Body of pancreas (tissue), 4 donors: ENCODE measurements around the gene ODAD4. TPM values are rescaled to one million over a fixed set of nuclear protein-coding genes. Genes with fewer than 3 reads are reported as not detected.
"Not testable (repeated sequence)": the region's sequence is repeated elsewhere in the genome, so short reads cannot be mapped to it uniquely, and the experiment has no call there.

Experiments used
- ATAC-seq: fragments of 150-250 bp; one replicate; pipeline ENCODE4 v1.9.1; 2016
- DNase-seq, 4 donors: peaks; one replicate each; pipeline ENCODE4 v3.0.0-alpha.2; 2019
- H3K27ac ChIP-seq, 4 donors: fragments of 200-600 bp; sonication (generic); 1 replicate in 3 of 4; 2 replicates in 1 of 4; pipeline versions ENCODE4 v1.5.1 to v1.6.1; 2016 to 2019; ENCODE audit warnings: mild to moderate bottlenecking in 1 of 4, mixed read lengths in 1 of 4, moderate library complexity in 1 of 4
- H3K27me3 ChIP-seq, 2 donors: fragments of 200-600 bp; sonication (generic); one replicate each; pipeline ENCODE4 v1.6.0; 2016; ENCODE audit warnings: mild to moderate bottlenecking in 1 of 2
- H3K36me3 ChIP-seq, 2 donors: fragments of 200-600 bp; sonication (generic); replicated peaks in 1 of 2; 2 replicates each; pipeline ENCODE4 v1.5.1; 2016; ENCODE audit warnings: low read depth in 2 of 2; ENCODE audit not compliant: insufficient read depth in 1 of 2
- H3K4me1 ChIP-seq: fragments of 200-600 bp; sonication (generic); one replicate; pipeline ENCODE4 v1.6.0; 2016
- H3K4me3 ChIP-seq, 2 donors: fragments of 200-600 bp; sonication (generic); 1 replicate in 1 of 2; 2 replicates in 1 of 2; pipeline ENCODE4 v1.5.1; 2016 to 2019
- H3K9me3 ChIP-seq, 3 donors: fragments of 200-600 bp; sonication (generic); 1 replicate in 2 of 3; 2 replicates in 1 of 3; pipeline ENCODE4 v1.5.1; 2016
- CTCF ChIP-seq, 7 experiments: fragments of 450-650 bp in 4 of 7; fragments of 200-600 bp in 3 of 7; sonication (generic) in 3 of 7; IDR thresholded peaks; one replicate each; pipeline ENCODE4 v1.5.1; 2016 to 2019; ENCODE audit warnings: antibody characterized with exemption in 7 of 7
- POLR2A ChIP-seq, 3 donors: fragments of 450-650 bp; IDR thresholded peaks; one replicate each; pipeline ENCODE4 v1.6.1; 2016; ENCODE audit warnings: antibody characterized with exemption in 3 of 3, mild to moderate bottlenecking in 2 of 3
- WGBS, 2 donors: methylation state at CpG; one replicate each; pipeline ENCODE4 v1.1.5; 2017; 5-methylcytosine and 5-hydroxymethylcytosine counted together
- intact Hi-C: fragments of 100-400 bp; cut with DNase I; formaldehyde crosslinking; loops from one replicate; pipeline ENCODE4 v1.15.1; 2023
- total RNA-seq, 2 donors: library from RNA; depleted of rRNA; stranded (reverse); fragments of >200 nt; gene quantifications; one replicate each; pipeline ENCODE4 v1.1.0, GENCODE V29; 2016

ODAD4 gene
- total RNA-seq, 2 donors from 2014 or later: 0.26 to 0.66 TPM

GRCh38 chr17:42002792-42003301, 72.4 kb downstream of the ODAD4 start:
- DNase-seq: no peak
- intact Hi-C loops: no loop called here
- peaks cover 11% of the 10 kb centered on the region for H3K4me1 ChIP-seq
- H3K9me3 ChIP-seq: no peaks in the 10 kb centered on the region
- H3K4me3 ChIP-seq: no peak overlapping the region
- TF ChIP-seq CTCF (IDR thresholded peaks at IDR 0.05) (no peak), POLR2A (IDR thresholded peaks at IDR 0.05) (no peak)
- peaks cover 5 to 7% of the 10 kb centered on the region in 2 donors for H3K36me3 ChIP-seq
- ATAC-seq: no peak
- WGBS, 2 donors: 33 to 37% methylated on average over 3 of the region's 3 CpGs
- peak overlapping the region in 1 of 4 donors; percentile 30 for H3K27ac ChIP-seq
- H3K27me3 ChIP-seq: no peaks in the 10 kb centered on the region

- 87 to 88% methylated on average over 1 of the region's 1 CpG for WGBS, 2 donors
- TF ChIP-seq POLR2A (IDR thresholded peaks at IDR 0.05) (no peak), CTCF (IDR thresholded peaks at IDR 0.05) (no peak)
- ATAC-seq (no peak), DNase-seq (no peak)
- no peak overlapping the region for H3K4me3 ChIP-seq
- no peaks in the 10 kb centered on the region for H3K9me3 ChIP-seq
- intact Hi-C loops: no loop called here
- peaks cover 11% of the 10 kb centered on the region for H3K4me1 ChIP-seq
- H3K36me3 ChIP-seq: no peaks in the 10 kb centered on the region
- no peaks in the 10 kb centered on the region for H3K27me3 ChIP-seq
- no peak overlapping the region for H3K27ac ChIP-seq
Observed at GRCh38 chr17:42005166-42005565, 74.7 kb downstream of the ODAD4 start.

GRCh38 chr17:42009170-42009569, 78.8 kb downstream of the ODAD4 start:
- H3K27ac ChIP-seq: no peak overlapping the region
- ATAC-seq: no peak
- 73 to 82% methylated on average over 4 of the region's 4 CpGs for WGBS, 2 donors
- no peak for DNase-seq
- TF ChIP-seq CTCF (IDR thresholded peaks at IDR 0.05) (no peak), POLR2A (IDR thresholded peaks at IDR 0.05) (no peak)
- no peaks in the 10 kb centered on the region for H3K9me3 ChIP-seq
- H3K36me3 ChIP-seq: no peaks in the 10 kb centered on the region
- intact Hi-C loops: no loop called here
- H3K27me3 ChIP-seq: no peaks in the 10 kb centered on the region
- no peak overlapping the region for H3K4me3 ChIP-seq
- peaks cover 21% of the 10 kb centered on the region for H3K4me1 ChIP-seq

GRCh38 chr17:42010266-42010680, 79.9 kb downstream of the ODAD4 start:
- peaks cover 31% of the 10 kb centered on the region for H3K4me1 ChIP-seq
- H3K4me3 ChIP-seq, H3K36me3 ChIP-seq, H3K9me3 ChIP-seq, ATAC-seq, H3K27ac ChIP-seq, H3K27me3 ChIP-seq, intact Hi-C loops: not testable (repeated sequence)
- WGBS, 2 donors: 58 to 70% methylated on average over 9 of the region's 9 CpGs
- peak in 1 of 4 donors; percentile 44 for DNase-seq

GRCh38 chr17:42010898-42011516, 80.6 kb downstream of the ODAD4 start:
- H3K27ac ChIP-seq: no peak overlapping the region

GRCh38 chr17:42012363-42012762, 81.9 kb downstream of the ODAD4 start:
- ATAC-seq, intact Hi-C loops, DNase-seq, H3K4me3 ChIP-seq, H3K36me3 ChIP-seq, H3K27me3 ChIP-seq, H3K9me3 ChIP-seq, H3K27ac ChIP-seq: not testable (repeated sequence)
- WGBS, 2 donors: 88 to 94% methylated on average over 4 of the region's 4 CpGs
- H3K4me1 ChIP-seq: peaks cover 41% of the 10 kb centered on the region

More at GRCh38 chr17:42010898-42011516, 80.6 kb downstream of the ODAD4 start:
- DNase-seq: peak in 3 of 4 donors; percentile 20 to 47 (median 33)
- peaks cover 38% of the 10 kb centered on the region for H3K4me1 ChIP-seq
- intact Hi-C loops: no loop called here
- no peaks in the 10 kb centered on the region for H3K27me3 ChIP-seq
- WGBS, 2 donors: 89 to 95% methylated on average over 3 of the region's 3 CpGs
- no peaks in the 10 kb centered on the region for H3K36me3 ChIP-seq
- no peak overlapping the region for H3K4me3 ChIP-seq
- peak; percentile 46 for ATAC-seq
- no peaks in the 10 kb centered on the region for H3K9me3 ChIP-seq
- TF ChIP-seq CTCF (IDR thresholded peaks at IDR 0.05): no peak

GRCh38 chr17:42013740-42014139, 83.3 kb downstream of the ODAD4 start:
- intact Hi-C loops: not testable (repeated sequence)

More at GRCh38 chr17:42013740-42014139, 83.3 kb downstream of the ODAD4 start:
- ATAC-seq, H3K27ac ChIP-seq, H3K9me3 ChIP-seq, H3K4me3 ChIP-seq, H3K27me3 ChIP-seq, H3K36me3 ChIP-seq, DNase-seq: not testable (repeated sequence)
- WGBS, 2 donors: 78 to 86% methylated on average over 12 of the region's 12 CpGs
- peaks cover 48% of the 10 kb centered on the region for H3K4me1 ChIP-seq
